K562 (cell line): ENCODE data around the gene NKIRAS1. TPM values are rescaled to one million over a fixed set of nuclear protein-coding genes. Genes with fewer than 3 reads are reported as not detected.

Experiments used
- ATAC-seq: fragments of 200-7000 bp; cut with Tn5 transposase; 3 replicates; pipeline ENCODE4 v1.9.1; 2020; ENCODE audit warnings: moderate library complexity
- BruUV-seq: library from RNA; stranded (reverse); fragments of 400-500 nt; replicated peaks from 2 replicates; lab custom pipeline; 2021; lab: Mats Ljungman, UMichigan
- CTCF ChIA-PET: fragments of 300-600 bp; formaldehyde crosslinking; extraction: SDS; loops from one replicate; lab custom pipeline; 2021; ENCODE audit warnings: low intra/inter-chr PET ratio; lab: Yijun Ruan, JAX
- POLR2A ChIA-PET: fragments of 300-600, 350-650 bp; sonication (Branson Sonifier 250); formaldehyde crosslinking; extraction: SDS; loops from one replicate; lab custom pipeline; 2021; ENCODE audit warnings: antibody characterized with exemption, inconsistent platforms; lab: Yijun Ruan, JAX
- DNase-seq, 4 experiments: peaks; one replicate each; pipeline versions ENCODE4 v3.0.0 to v3.0.0-alpha.2; 2011 to 2018; ENCODE audit warnings: low spot score in 3 of 4, mixed read lengths in 3 of 4; ENCODE audit errors: extremely low read depth in 1 of 4
- FAIRE-seq: peaks from 2 replicates; lab custom pipeline; 2011; peaks lifted over from hg19 to GRCh38; lab: Jason Lieb, UNC
- H2AFZ ChIP-seq: 2 replicates; pipeline ENCODE4 v1.6.0; 2011; ENCODE audit warnings: low read depth, low read length, control low read depth, inconsistent platforms
- H3K27ac ChIP-seq: fragments of 200-600 bp; 3 replicates; pipeline ENCODE4 v1.8.0; 2011; ENCODE audit warnings: low read depth, mild to moderate bottlenecking, control low read depth, inconsistent platforms, low read length, moderate library complexity, mixed read lengths; ENCODE audit errors: extremely low read depth
- H3K27me3 ChIP-seq, 2 experiments: fragments of 300-600 bp in 1 of 2; 2 replicates in 1 of 2; 3 replicates in 1 of 2; pipeline versions ENCODE4 v1.6.0 to v1.8.0; 2011; ENCODE audit warnings: inconsistent platforms in 2 of 2, low read length in 2 of 2, mild to moderate bottlenecking in 1 of 2, mixed read lengths in 1 of 2, moderate library complexity in 1 of 2; ENCODE audit not compliant: control insufficient read depth in 2 of 2, insufficient read depth in 2 of 2
- H3K36me3 ChIP-seq: fragments of 300-600 bp; 3 replicates; pipeline ENCODE4 v1.8.0; 2011; ENCODE audit warnings: mild to moderate bottlenecking, low read length, inconsistent platforms; ENCODE audit not compliant: control insufficient read depth, insufficient read depth
- H3K4me1 ChIP-seq, 2 experiments: fragments of 200-600 bp in 1 of 2; replicated peaks in 1 of 2; 2 replicates in 1 of 2; 3 replicates in 1 of 2; pipeline versions ENCODE4 v1.5.1 to v1.8.0; 2011; ENCODE audit warnings: inconsistent platforms in 2 of 2, low read length in 2 of 2, mild to moderate bottlenecking in 1 of 2, mixed read lengths in 1 of 2, moderate library complexity in 1 of 2; ENCODE audit not compliant: control insufficient read depth in 2 of 2, insufficient read depth in 2 of 2
- H3K4me2 ChIP-seq: 2 replicates; pipeline ENCODE4 v1.6.1; 2011; ENCODE audit warnings: low read length, control low read depth, inconsistent platforms, mixed read lengths; ENCODE audit not compliant: insufficient read depth
- H3K4me3 ChIP-seq: fragments of 200-600 bp; sonication (generic), shearing (Covaris generic); 2 replicates; pipeline ENCODE4 v1.5.1; 2016; ENCODE audit warnings: control low read depth, inconsistent platforms
- H3K79me2 ChIP-seq: fragments of 200-600 bp; 3 replicates; pipeline ENCODE4 v1.8.0; 2011; ENCODE audit warnings: low read length, inconsistent platforms; ENCODE audit not compliant: control insufficient read depth, insufficient read depth
- H3K9ac ChIP-seq, 2 experiments: 2 replicates each; pipeline versions ENCODE4 v1.6.0 to v1.6.1; 2011; ENCODE audit warnings: low read depth in 2 of 2, low read length in 2 of 2, control low read depth in 1 of 2, inconsistent platforms in 1 of 2, mild to moderate bottlenecking in 1 of 2, mixed read lengths in 1 of 2; ENCODE audit not compliant: insufficient read depth in 1 of 2
- H3K9me1 ChIP-seq: one replicate; pipeline ENCODE4 v1.6.0; 2011; ENCODE audit warnings: inconsistent platforms, mild to moderate bottlenecking, low read length, moderate library complexity; ENCODE audit not compliant: control insufficient read depth, insufficient read depth
- H3K9me3 ChIP-seq: replicated peaks from 2 replicates; pipeline ENCODE4 v1.5.1; 2011; ENCODE audit warnings: low read depth, low read length, inconsistent platforms; ENCODE audit not compliant: control insufficient read depth, insufficient read depth
- H4K20me1 ChIP-seq: replicated peaks from 2 replicates; pipeline ENCODE4 v1.6.1; 2011; ENCODE audit warnings: low read length, inconsistent platforms, mixed read lengths; ENCODE audit not compliant: control insufficient read depth, insufficient read depth
- ARID1B ChIP-seq: fragments of 450-650 bp; IDR thresholded peaks from 2 replicates; pipeline ENCODE4 v1.6.1; 2016; ENCODE audit warnings: antibody characterized with exemption, mild to moderate bottlenecking, inconsistent platforms
- CEBPB ChIP-seq: fragments of 450-650 bp; IDR thresholded peaks from 2 replicates; pipeline ENCODE4 v1.6.1; 2016; ENCODE audit warnings: missing genetic modification characterization, missing compliant biosample characterization
- E2F3 ChIP-seq: fragments of 250-450 bp; sonication (Bioruptor Pico); IDR thresholded peaks from 2 replicates; pipeline ENCODE4 v1.4.0; 2020; ENCODE audit warnings: mild to moderate bottlenecking
- FOXP1 ChIP-seq: sonication (generic); formaldehyde crosslinking; IDR thresholded peaks from 2 replicates; pipeline ENCODE4 v1.8.0; 2022; ENCODE audit warnings: mild to moderate bottlenecking, missing genetic modification reagents
- HDAC8 ChIP-seq: fragments of 450-650 bp; IDR thresholded peaks from 2 replicates; pipeline ENCODE4 v1.6.1; 2016; ENCODE audit warnings: mild to moderate bottlenecking, missing genetic modification characterization, moderate library complexity, missing compliant biosample characterization
- MTF1 ChIP-seq: fragments of 250-450 bp; sonication (Bioruptor Pico); IDR thresholded peaks from 2 replicates; pipeline ENCODE4 v1.9.0; 2021; ENCODE audit warnings: moderate library complexity, mild to moderate bottlenecking, inconsistent platforms, borderline replicate concordance
- PYGO2 ChIP-seq: fragments of 450-650 bp; IDR thresholded peaks from 2 replicates; pipeline ENCODE4 v1.6.1; 2016; ENCODE audit warnings: mild to moderate bottlenecking, missing genetic modification characterization, moderate library complexity, missing compliant biosample characterization
- SPI1 ChIP-seq: IDR thresholded peaks from 2 replicates; pipeline ENCODE4 v1.6.1; 2011; ENCODE audit warnings: low read depth, low read length, control low read depth, borderline replicate concordance
- U2AF2 ChIP-seq: fragments of 200-400 bp; formaldehyde crosslinking; optimal IDR thresholded peaks from 2 replicates; pipeline ENCODE3; 2017; ENCODE audit warnings: low read depth, mild to moderate bottlenecking, low read length
- XRCC3 ChIP-seq: fragments of 450-650 bp; IDR thresholded peaks from 2 replicates; pipeline ENCODE4 v1.6.1; 2017; ENCODE audit warnings: mild to moderate bottlenecking, moderate library complexity
- XRCC4 ChIP-seq: IDR thresholded peaks from one replicate; pipeline ENCODE4 v1.6.1; 2011; ENCODE audit not compliant: insufficient read depth, insufficient read length; ENCODE audit errors: extremely low read depth
- ZNF445 ChIP-seq: fragments of 250-450 bp; sonication (Bioruptor Pico); IDR thresholded peaks from 2 replicates; pipeline ENCODE4 v1.4.0; 2020; ENCODE audit warnings: low read depth, mild to moderate bottlenecking, moderate library complexity
- WGBS: fragments of 100-300 bp; shearing (Covaris generic); methylation state at CpG from one replicate; pipeline ENCODE4 v1.1.6; 2016; ENCODE audit warnings: low coverage, mixed read lengths; ENCODE audit not compliant: insufficient coverage; ENCODE audit errors: missing lambda C conversion rate; 5-methylcytosine and 5-hydroxymethylcytosine counted together
- in situ Hi-C: fragments of 300-500 bp; cut with MboI; formaldehyde crosslinking; loops from 4 replicates; pipeline ENCODE4 v1.15.0; 2018; ENCODE audit warnings: inconsistent platforms, mixed read lengths
- intact Hi-C: fragments of 100-400 bp; cut with micrococcal nuclease; formaldehyde crosslinking; loops from 2 replicates; pipeline ENCODE4 v1.14.2; 2022
- polyA plus RNA-seq, 8 experiments: library from polyadenylated mRNA; depleted of rRNA in 4 of 8; stranded (reverse) in 5 of 8; unstranded in 3 of 8; fragments of >200 nt; fragmentation: Nextera tagmentation in 2 of 8; fragmentation: Illumina TruSeq in 1 of 8; extraction: Ambion mirVana in 2 of 8; extraction: Trizol in 1 of 8; gene quantifications; 2 replicates each; pipeline versions ENCODE4 v1.2.1 to v1.2.3, GENCODE V29; 2011 to 2014; ENCODE audit warnings: inconsistent platforms in 1 of 8, missing spikeins in 1 of 8
- total RNA-seq, 7 experiments: library from RNA; depleted of rRNA in 6 of 7; stranded (reverse); fragments of >200 nt in 6 of 7; fragmentation: Illumina TruSeq in 2 of 7; extraction: Trizol in 2 of 7; gene quantifications; 2 replicates each; pipeline versions ENCODE4 v1.2.1 to v1.2.3, GENCODE V29; 2011 to 2021; ENCODE audit warnings: low replicate concordance in 1 of 7
- TF ChIP-seq, protein P1 (sequence below): fragments of 450-650 bp; IDR thresholded peaks from 2 replicates; pipeline ENCODE4 v1.6.1; 2016; ENCODE audit warnings: missing biosample characterization, missing genetic modification characterization
- TF ChIP-seq, protein P2 (sequence below): fragments of 250-450 bp; sonication (Bioruptor Pico); IDR thresholded peaks from 2 replicates; pipeline ENCODE4 v1.4.0; 2020; ENCODE audit warnings: mild to moderate bottlenecking, moderate library complexity

NKIRAS1 gene
- total and polyA plus RNA-seq, 9 of the 15 experiments (the other 6 are each of a cell fraction or from before 2014, with no cell fraction given): 5.1 to 10.3 (median 6.3) TPM

GRCh38 chr3:23867838-23868237 lies 49.0 kb downstream of the NKIRAS1 start:
- H4K20me1 ChIP-seq: peaks cover 7% of the 10 kb centered on the region

More at GRCh38 chr3:23867838-23868237, 49.0 kb downstream of the NKIRAS1 start:
- BruUV-seq: no TSS peak
- intact Hi-C loops: loop anchor here (5.0 kb wide), 1 partner anchor 61 kb away; the partner anchor contains the start of gene UBE2E1
- no peak overlapping the region for H3K27ac ChIP-seq
- no peak overlapping the region for H3K9ac ChIP-seq
- no peak overlapping the region for H2AFZ ChIP-seq
- TF ChIP-seq E2F3 (CRISPR knock-in tag) (no peak), MTF1 (CRISPR knock-in tag) (no peak), FOXP1 (CRISPR knock-in tag) (no peak), CEBPB (tag) (no peak), ZNF445 (CRISPR knock-in tag) (no peak), XRCC4 (no peak), HDAC8 (tag) (no peak), U2AF2 (no peak), XRCC3 (no peak), PYGO2 (no peak), SPI1 (no peak), ARID1B (no peak)
- TF ChIP-seq, protein P1, sequence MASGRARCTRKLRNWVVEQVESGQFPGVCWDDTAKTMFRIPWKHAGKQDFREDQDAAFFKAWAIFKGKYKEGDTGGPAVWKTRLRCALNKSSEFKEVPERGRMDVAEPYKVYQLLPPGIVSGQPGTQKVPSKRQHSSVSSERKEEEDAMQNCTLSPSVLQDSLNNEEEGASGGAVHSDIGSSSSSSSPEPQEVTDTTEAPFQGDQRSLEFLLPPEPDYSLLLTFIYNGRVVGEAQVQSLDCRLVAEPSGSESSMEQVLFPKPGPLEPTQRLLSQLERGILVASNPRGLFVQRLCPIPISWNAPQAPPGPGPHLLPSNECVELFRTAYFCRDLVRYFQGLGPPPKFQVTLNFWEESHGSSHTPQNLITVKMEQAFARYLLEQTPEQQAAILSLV (tag): no peak
- TF ChIP-seq, protein P2, sequence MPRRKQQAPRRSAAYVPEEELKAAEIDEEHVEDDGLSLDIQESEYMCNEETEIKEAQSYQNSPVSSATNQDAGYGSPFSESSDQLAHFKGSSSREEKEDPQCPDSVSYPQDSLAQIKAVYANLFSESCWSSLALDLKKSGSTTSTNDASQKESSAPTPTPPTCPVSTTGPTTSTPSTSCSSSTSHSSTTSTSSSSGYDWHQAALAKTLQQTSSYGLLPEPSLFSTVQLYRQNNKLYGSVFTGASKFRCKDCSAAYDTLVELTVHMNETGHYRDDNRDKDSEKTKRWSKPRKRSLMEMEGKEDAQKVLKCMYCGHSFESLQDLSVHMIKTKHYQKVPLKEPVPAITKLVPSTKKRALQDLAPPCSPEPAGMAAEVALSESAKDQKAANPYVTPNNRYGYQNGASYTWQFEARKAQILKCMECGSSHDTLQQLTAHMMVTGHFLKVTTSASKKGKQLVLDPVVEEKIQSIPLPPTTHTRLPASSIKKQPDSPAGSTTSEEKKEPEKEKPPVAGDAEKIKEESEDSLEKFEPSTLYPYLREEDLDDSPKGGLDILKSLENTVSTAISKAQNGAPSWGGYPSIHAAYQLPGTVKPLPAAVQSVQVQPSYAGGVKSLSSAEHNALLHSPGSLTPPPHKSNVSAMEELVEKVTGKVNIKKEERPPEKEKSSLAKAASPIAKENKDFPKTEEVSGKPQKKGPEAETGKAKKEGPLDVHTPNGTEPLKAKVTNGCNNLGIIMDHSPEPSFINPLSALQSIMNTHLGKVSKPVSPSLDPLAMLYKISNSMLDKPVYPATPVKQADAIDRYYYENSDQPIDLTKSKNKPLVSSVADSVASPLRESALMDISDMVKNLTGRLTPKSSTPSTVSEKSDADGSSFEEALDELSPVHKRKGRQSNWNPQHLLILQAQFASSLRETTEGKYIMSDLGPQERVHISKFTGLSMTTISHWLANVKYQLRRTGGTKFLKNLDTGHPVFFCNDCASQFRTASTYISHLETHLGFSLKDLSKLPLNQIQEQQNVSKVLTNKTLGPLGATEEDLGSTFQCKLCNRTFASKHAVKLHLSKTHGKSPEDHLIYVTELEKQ (CRISPR knock-in tag): no peak
- TF ChIP-seq, all 486 proteins: peak for 0
- FAIRE-seq (no peak), ATAC-seq (no peak), DNase-seq (no peak)
- no peaks in the 10 kb centered on the region for H3K9me1 ChIP-seq
- no peak overlapping the region for H3K4me2 ChIP-seq
- 83% methylated on average over 1 of the region's 1 CpG for WGBS
- H3K9me3 ChIP-seq: no peaks in the 10 kb centered on the region
- H3K4me3 ChIP-seq: no peak overlapping the region
- peaks cover 32% of the 10 kb centered on the region; the same call in 2 of the 3 replicates for H3K79me2 ChIP-seq
- 0 out of 3 replicates have a peak, but pooled peaks cover 2% of the 10 kb centered on the region for H3K36me3 ChIP-seq
- CTCF ChIA-PET: no interaction called here
- no peaks in the 10 kb centered on the region for H3K27me3 ChIP-seq
- in situ Hi-C loops: no loop called here
- POLR2A ChIA-PET: interaction anchor here (0.7 kb wide), 1 partner anchor 1844 kb away, joined by 3 read pairs; no protein-coding TSS in a partner anchor
- no peaks in the 10 kb centered on the region; a peak in 1 of 5 replicates for H3K4me1 ChIP-seq
